ENCODE results near the gene ADAMTS12. TPM values are rescaled to one million over a fixed set of nuclear protein-coding genes. Genes with fewer than 3 reads are reported as not detected.

Gene ADAMTS12
- total RNA-seq, 1 experiment from 2014 or later, result not detected

DNA sequence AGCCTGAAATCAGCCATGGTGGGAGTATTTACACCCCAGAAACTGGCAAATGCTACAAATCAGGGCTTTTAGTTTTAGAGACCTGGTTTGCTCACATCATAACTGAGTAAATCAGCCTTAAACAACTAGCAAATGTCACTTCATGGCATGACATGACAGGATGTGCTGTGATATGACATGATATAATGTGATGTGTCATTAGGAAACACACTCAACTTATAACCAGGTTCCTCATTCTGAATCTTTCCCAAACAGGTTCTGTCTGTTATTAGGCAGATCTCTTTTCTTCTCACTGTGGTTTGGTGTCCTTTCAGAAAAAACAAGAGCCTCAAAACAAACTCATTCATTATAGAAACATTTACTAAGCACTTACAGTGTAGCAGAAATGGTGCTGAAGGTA lies 90.5 kb downstream of the ADAMTS12 start:
- intact Hi-C loops (cut with micrococcal nuclease; ENCODE audit: unreplicated experiment), result no loop called here
- CTCF ChIA-PET, result no interaction called here
- no peak for TF ChIP-seq CTCF (IDR thresholded peaks at IDR 0.05; ENCODE audit: insufficient read depth in 1 of 2, low read depth in 1 of 2, low read length in 1 of 2, severe bottlenecking in 1 of 2, unreplicated experiment in 1 of 2)
- Histone ChIP-seq H3K27me3 (replicated peaks; ENCODE audit: control insufficient read depth, insufficient read depth, low read length) (no peaks in the 10 kb centered on the region), H3K4me3 (ENCODE audit: low read depth, low read length) (no peak overlapping the region), H3K9me3 (no peaks in the 10 kb centered on the region), H3K4me1 (no peaks in the 10 kb centered on the region; the same call in 1 of the 2 replicates), H3K36me3 (ENCODE audit: control insufficient read depth, insufficient read depth, low read length) (no peaks in the 10 kb centered on the region)
- no peaks in the 10 kb centered on the region for H3K4me1 Mint-ChIP-seq (ENCODE audit: low read depth, unreplicated experiment)
- no TSS peak for BruUV-seq (replicated peaks)
- DNase-seq, result no peak
- H3K4me3 Mint-ChIP-seq (ENCODE audit: unreplicated experiment), result no peak overlapping the region
- H3K27ac Mint-ChIP-seq (ENCODE audit: unreplicated experiment), result no peak overlapping the region
- H3K9me3 Mint-ChIP-seq (ENCODE audit: unreplicated experiment), result no peaks in the 10 kb centered on the region
- peaks cover 8% of the 10 kb centered on the region for H3K27me3 Mint-ChIP-seq (ENCODE audit: insufficient read depth, unreplicated experiment)
- H3K36me3 Mint-ChIP-seq (ENCODE audit: insufficient read depth, unreplicated experiment), result no peaks in the 10 kb centered on the region
- POLR2A ChIA-PET, result no interaction called here

GRCh38 chr5:33800241-33800950 lies 91.4 kb downstream of the ADAMTS12 start:
- DNase-seq, result no peak
- no peaks in the 10 kb centered on the region for H3K9me3 ChIP-seq
- ChIA-PET POLR2A (no interaction called here), CTCF (no interaction called here)
- H3K4me1 ChIP-seq, result no peaks in the 10 kb centered on the region
- Mint-ChIP-seq H3K36me3 (ENCODE audit: insufficient read depth, unreplicated experiment) (no peaks in the 10 kb centered on the region), H3K4me3 (ENCODE audit: unreplicated experiment) (no peak overlapping the region), H3K9me3 (ENCODE audit: unreplicated experiment) (no peaks in the 10 kb centered on the region), H3K4me1 (ENCODE audit: low read depth, unreplicated experiment) (no peaks in the 10 kb centered on the region), H3K27me3 (ENCODE audit: insufficient read depth, unreplicated experiment) (peaks cover 8% of the 10 kb centered on the region), H3K27ac (ENCODE audit: unreplicated experiment) (no peak overlapping the region)
- no peak overlapping the region for H3K4me3 ChIP-seq (ENCODE audit: low read depth, low read length)
- intact Hi-C loops (cut with micrococcal nuclease; ENCODE audit: unreplicated experiment), result loop anchor here (1.0 kb wide), 1 partner anchor 364 kb away; no protein-coding TSS in a partner anchor
- TF ChIP-seq CTCF (IDR thresholded peaks at IDR 0.05; ENCODE audit: insufficient read depth in 1 of 2, low read depth in 1 of 2, low read length in 1 of 2, severe bottlenecking in 1 of 2, unreplicated experiment in 1 of 2), result no peak
- no peaks in the 10 kb centered on the region for H3K27me3 ChIP-seq (replicated peaks; ENCODE audit: control insufficient read depth, insufficient read depth, low read length)
- no TSS peak for BruUV-seq (replicated peaks)
- no peaks in the 10 kb centered on the region for H3K36me3 ChIP-seq (ENCODE audit: control insufficient read depth, insufficient read depth, low read length)

DNA sequence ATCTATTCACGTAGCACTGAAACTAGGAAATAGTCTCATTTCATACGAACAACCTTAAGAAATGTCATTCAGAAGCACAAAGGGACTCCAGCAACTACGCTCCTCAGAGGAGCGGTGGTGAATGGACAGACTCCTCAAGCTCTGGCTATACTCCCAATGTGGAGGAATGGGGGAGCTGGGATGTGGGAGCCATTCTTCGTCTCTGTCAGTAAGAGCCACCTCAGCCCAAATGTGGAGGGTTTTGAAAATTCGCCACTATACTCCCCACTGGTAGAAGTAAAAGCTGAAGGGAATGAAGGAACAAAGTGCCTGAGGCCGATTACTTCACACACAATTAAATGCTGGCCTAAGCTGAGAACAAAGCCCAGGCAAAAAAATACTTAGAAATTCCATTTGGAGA lies 96.3 kb downstream of the ADAMTS12 start:
- Mint-ChIP-seq H3K27me3 (ENCODE audit: insufficient read depth, unreplicated experiment) (peaks cover 6% of the 10 kb centered on the region), H3K4me1 (ENCODE audit: low read depth, unreplicated experiment) (no peaks in the 10 kb centered on the region), H3K27ac (ENCODE audit: unreplicated experiment) (no peak overlapping the region), H3K36me3 (ENCODE audit: insufficient read depth, unreplicated experiment) (no peaks in the 10 kb centered on the region), H3K4me3 (ENCODE audit: unreplicated experiment) (no peak overlapping the region), H3K9me3 (ENCODE audit: unreplicated experiment) (no peaks in the 10 kb centered on the region)
- no peaks in the 10 kb centered on the region for H3K27me3 ChIP-seq (replicated peaks; ENCODE audit: control insufficient read depth, insufficient read depth, low read length)
- H3K4me1 ChIP-seq, result no peaks in the 10 kb centered on the region
- no TSS peak for BruUV-seq (replicated peaks)
- no peak for DNase-seq
- H3K9me3 ChIP-seq, result no peaks in the 10 kb centered on the region
- H3K36me3 ChIP-seq (ENCODE audit: control insufficient read depth, insufficient read depth, low read length), result no peaks in the 10 kb centered on the region
- ChIA-PET CTCF (no interaction called here), POLR2A (no interaction called here)
- no peak for TF ChIP-seq CTCF (IDR thresholded peaks at IDR 0.05; ENCODE audit: insufficient read depth in 1 of 2, low read depth in 1 of 2, low read length in 1 of 2, severe bottlenecking in 1 of 2, unreplicated experiment in 1 of 2)
- no peak overlapping the region for H3K4me3 ChIP-seq (ENCODE audit: low read depth, low read length)
- intact Hi-C loops (cut with micrococcal nuclease; ENCODE audit: unreplicated experiment), result no loop called here
